Caco-2 (cell line): ENCODE data around the gene DDRGK1. TPM values are rescaled to one million over a fixed set of nuclear protein-coding genes. Genes with fewer than 3 reads are reported as not detected.
A peak's percentile ranks its signal among the peaks of the same experiment; 100 is the strongest.

ENCODE experiments used
- BruUV-seq: library from RNA; stranded (reverse); fragments of 400-500 nt; replicated peaks from 2 replicates; lab custom pipeline; 2021; lab: Mats Ljungman, UMichigan
- CTCF ChIA-PET: fragments of 300-600 bp; sonication (Branson Sonifier 250); formaldehyde crosslinking; loops from one replicate; lab custom pipeline; 2022; ENCODE audit warnings: antibody characterized with exemption; lab: Charles Lee
- POLR2A ChIA-PET: fragments of 300-600 bp; sonication (Branson Sonifier 250); formaldehyde crosslinking; loops from one replicate; lab custom pipeline; 2022; ENCODE audit warnings: antibody characterized with exemption; lab: Charles Lee
- DNase-seq, 2 experiments: peaks; one replicate each; pipeline versions ENCODE4 v3.0.0 to v3.0.0-alpha.2; 2020 to 2022
- H3K27me3 ChIP-seq: replicated peaks from 2 replicates; pipeline ENCODE4 v1.6.0; 2011; ENCODE audit warnings: low read length; ENCODE audit not compliant: control insufficient read depth, insufficient read depth
- H3K36me3 ChIP-seq: 2 replicates; pipeline ENCODE4 v1.5.1; 2011; ENCODE audit warnings: low read length; ENCODE audit not compliant: control insufficient read depth, insufficient read depth
- H3K4me1 ChIP-seq: fragments of 250-450 bp; sonication (Bioruptor Pico); 2 replicates; pipeline ENCODE4 v1.5.1; 2020; ENCODE audit warnings: mild to moderate bottlenecking
- H3K4me3 ChIP-seq: 2 replicates; pipeline ENCODE4 v1.5.1; 2011; ENCODE audit warnings: low read depth, mild to moderate bottlenecking, control low read depth, low read length
- H3K9me3 ChIP-seq: fragments of 250-450 bp; sonication (Bioruptor Pico); 2 replicates; pipeline ENCODE4 v1.5.1; 2020; ENCODE audit warnings: mild to moderate bottlenecking, moderate library complexity
- H3K27ac Mint-ChIP-seq: one replicate; pipeline ENCODE4 v1.8.0; 2022; ENCODE audit warnings: mixed read lengths; ENCODE audit not compliant: unreplicated experiment
- H3K27me3 Mint-ChIP-seq: one replicate; pipeline ENCODE4 v1.8.0; 2022; ENCODE audit warnings: mixed read lengths; ENCODE audit not compliant: insufficient read depth, unreplicated experiment
- H3K36me3 Mint-ChIP-seq: one replicate; pipeline ENCODE4 v1.8.0; 2022; ENCODE audit warnings: mild to moderate bottlenecking, mixed read lengths; ENCODE audit not compliant: insufficient read depth, unreplicated experiment
- H3K4me1 Mint-ChIP-seq: one replicate; pipeline ENCODE4 v1.8.0; 2022; ENCODE audit warnings: low read depth, mixed read lengths; ENCODE audit not compliant: unreplicated experiment
- H3K4me3 Mint-ChIP-seq: one replicate; pipeline ENCODE4 v1.8.0; 2022; ENCODE audit warnings: mild to moderate bottlenecking, moderate library complexity, mixed read lengths; ENCODE audit not compliant: unreplicated experiment
- H3K9me3 Mint-ChIP-seq: one replicate; pipeline ENCODE4 v1.8.0; 2022; ENCODE audit warnings: mixed read lengths; ENCODE audit not compliant: unreplicated experiment
- CTCF ChIP-seq, 2 experiments: fragments of 200-600 bp in 1 of 2; IDR thresholded peaks; 1 replicate in 1 of 2; 2 replicates in 1 of 2; pipeline versions ENCODE4 v1.5.1 to v1.8.0; 2011 to 2022; ENCODE audit warnings: antibody characterized with exemption in 1 of 2, control low read depth in 1 of 2, inconsistent platforms in 1 of 2, low read depth in 1 of 2, low read length in 1 of 2, mild to moderate bottlenecking in 1 of 2, moderate library complexity in 1 of 2; ENCODE audit not compliant: insufficient read depth in 1 of 2, severe bottlenecking in 1 of 2, unreplicated experiment in 1 of 2
- intact Hi-C: fragments of 100-400 bp; cut with micrococcal nuclease; formaldehyde crosslinking; loops from one replicate; pipeline ENCODE4 v1.10.0; 2022; ENCODE audit not compliant: unreplicated experiment
- total RNA-seq: library from RNA; stranded (reverse); gene quantifications from 2 replicates; pipeline ENCODE4 v1.2.3, GENCODE V29; 2022

The DDRGK1 gene
- total RNA-seq, 1 experiment from 2014 or later, result 84.8 TPM

- peak overlapping the region; percentile 28 for H3K27ac Mint-ChIP-seq
- H3K4me3 Mint-ChIP-seq, result no peak overlapping the region
- no peaks in the 10 kb centered on the region for H3K27me3 Mint-ChIP-seq
- H3K36me3 ChIP-seq, result peaks cover 1% of the 10 kb centered on the region
- no peaks in the 10 kb centered on the region for H3K9me3 Mint-ChIP-seq
- no TSS peak for BruUV-seq
- peaks cover 13% of the 10 kb centered on the region for H3K4me1 Mint-ChIP-seq
- ChIA-PET POLR2A (no interaction called here), CTCF (no interaction called here)
- intact Hi-C loops, result no loop called here
- H3K4me3 ChIP-seq, result no peak overlapping the region
- H3K27me3 ChIP-seq, result no peaks in the 10 kb centered on the region
- no peak for TF ChIP-seq CTCF (IDR thresholded peaks at IDR 0.05; ENCODE audit: insufficient read depth in 1 of 2, low read depth in 1 of 2, low read length in 1 of 2, severe bottlenecking in 1 of 2, unreplicated experiment in 1 of 2)
- no peaks in the 10 kb centered on the region for H3K9me3 ChIP-seq
- H3K4me1 ChIP-seq, result peaks cover 31% of the 10 kb centered on the region
- no peak for DNase-seq
- H3K36me3 Mint-ChIP-seq, result peaks cover 19% of the 10 kb centered on the region
Measured at GRCh38 chr20:3226093-3226492, 21.6 kb upstream of the DDRGK1 start.

DNA sequence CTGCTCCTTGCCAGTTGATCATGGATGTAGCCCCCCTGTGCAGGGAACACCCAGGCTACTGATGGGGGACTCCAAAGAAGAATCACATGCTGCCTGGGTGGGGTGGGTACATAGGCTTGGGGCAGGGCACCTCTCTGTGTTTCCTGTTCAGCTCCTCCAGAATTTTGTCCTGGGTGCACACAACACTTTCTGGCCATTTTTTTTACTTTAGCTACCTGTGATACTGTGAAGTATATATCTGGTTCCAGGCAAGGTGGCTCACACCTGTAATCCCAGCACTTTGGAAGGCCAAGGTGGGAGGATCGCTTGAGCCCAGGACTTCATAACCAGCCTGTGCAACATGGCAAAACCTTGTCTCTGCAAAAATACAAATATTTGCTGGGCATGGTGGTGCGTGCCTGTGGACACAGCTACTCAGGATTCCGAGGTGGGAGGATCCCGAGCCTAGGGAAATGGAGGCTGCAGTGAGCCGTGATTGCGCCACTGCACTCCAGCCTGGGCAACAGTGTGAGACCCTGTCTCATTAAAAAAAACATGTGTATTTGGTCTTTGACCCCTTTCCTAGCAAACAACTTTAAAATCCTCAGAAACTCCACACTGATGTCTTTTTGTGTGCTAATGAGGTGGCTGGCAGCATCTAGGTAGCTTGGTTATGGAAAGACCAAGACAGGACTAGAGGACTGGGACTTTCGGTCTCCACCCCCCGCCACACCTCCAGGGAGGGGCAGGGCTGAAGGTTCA is 20.4 kb upstream of the DDRGK1 start:
- no peaks in the 10 kb centered on the region for H3K9me3 Mint-ChIP-seq
- Histone ChIP-seq H3K27me3 (no peaks in the 10 kb centered on the region), H3K4me1 (peaks cover 31% of the 10 kb centered on the region), H3K36me3 (peaks cover 1% of the 10 kb centered on the region), H3K4me3 (no peak overlapping the region), H3K9me3 (no peaks in the 10 kb centered on the region)
- H3K4me3 Mint-ChIP-seq, result no peak overlapping the region
- H3K4me1 Mint-ChIP-seq, result peaks cover 16% of the 10 kb centered on the region
- intact Hi-C loops, result no loop called here
- TF ChIP-seq CTCF (IDR thresholded peaks at IDR 0.05; ENCODE audit: insufficient read depth in 1 of 2, low read depth in 1 of 2, low read length in 1 of 2, severe bottlenecking in 1 of 2, unreplicated experiment in 1 of 2), result no peak
- peaks cover 31% of the 10 kb centered on the region for H3K36me3 Mint-ChIP-seq
- CTCF ChIA-PET, result interaction anchor here (1.3 kb wide), 1 partner anchor 25 kb away, joined by 3 read pairs; no protein-coding TSS in a partner anchor
- POLR2A ChIA-PET, result no interaction called here
- no peak overlapping the region for H3K27ac Mint-ChIP-seq
- H3K27me3 Mint-ChIP-seq, result no peaks in the 10 kb centered on the region
- DNase-seq, result no peak
- no TSS peak for BruUV-seq

GRCh38 chr20:3223994-3224680 is 19.7 kb upstream of the DDRGK1 start:
- no peaks in the 10 kb centered on the region for H3K9me3 Mint-ChIP-seq
- H3K36me3 Mint-ChIP-seq, result peaks cover 33% of the 10 kb centered on the region
- Histone ChIP-seq H3K27me3 (no peaks in the 10 kb centered on the region), H3K36me3 (peaks cover 1% of the 10 kb centered on the region), H3K4me1 (peaks cover 31% of the 10 kb centered on the region), H3K9me3 (no peaks in the 10 kb centered on the region), H3K4me3 (no peak overlapping the region)
- H3K4me1 Mint-ChIP-seq, result peaks cover 16% of the 10 kb centered on the region
- intact Hi-C loops, result loop anchor here (2.0 kb wide), 1 partner anchor 93 kb away; no protein-coding TSS in a partner anchor
- no peak overlapping the region for H3K4me3 Mint-ChIP-seq
- CTCF ChIA-PET, result interaction anchor here (0.5 to 1.4 kb wide), 2 partner anchors 64 to 93 kb away, joined by 3 to 6 read pairs; no protein-coding TSS in a partner anchor
- POLR2A ChIA-PET, result no interaction called here
- BruUV-seq, result no TSS peak
- H3K27me3 Mint-ChIP-seq, result no peaks in the 10 kb centered on the region
- no peak for TF ChIP-seq CTCF (IDR thresholded peaks at IDR 0.05; ENCODE audit: insufficient read depth in 1 of 2, low read depth in 1 of 2, low read length in 1 of 2, severe bottlenecking in 1 of 2, unreplicated experiment in 1 of 2)
- no peak overlapping the region for H3K27ac Mint-ChIP-seq
- DNase-seq, result no peak
